H1 (cell line): Measurements from ENCODE around the gene MIER2. TPM values are rescaled to one million over a fixed set of nuclear protein-coding genes. Genes with fewer than 3 reads are reported as not detected.

Source experiments
- CTCF ChIA-PET: fragments of 300-600 bp; sonication (Branson Sonifier 250); formaldehyde crosslinking; loops from one replicate; lab custom pipeline; 2021; ENCODE audit not compliant: partially characterized antibody; lab: Charles Lee
- POLR2A ChIA-PET: fragments of 300-600 bp; sonication (Branson Sonifier 250); formaldehyde crosslinking; loops from one replicate; lab custom pipeline; 2021; ENCODE audit warnings: inconsistent platforms; ENCODE audit not compliant: partially characterized antibody; lab: Charles Lee
- DNase-seq, 2 experiments: peaks; one replicate each; pipeline versions ENCODE4 v3.0.0 to v3.0.0-alpha.2; 2010 to 2022; ENCODE audit warnings: low spot score in 2 of 2, low read depth in 1 of 2, mixed read lengths in 1 of 2
- FAIRE-seq: peaks from 2 replicates; lab custom pipeline; 2011; peaks lifted over from hg19 to GRCh38; lab: Jason Lieb, UNC
- H2AFZ ChIP-seq: 2 replicates; pipeline ENCODE4 v1.8.1; 2012; ENCODE audit warnings: low read length, inconsistent platforms
- H2AK5ac ChIP-seq: 2 replicates; pipeline ENCODE4 v1.6.1; 2013; ENCODE audit warnings: low read depth, low read length
- H2BK120ac ChIP-seq: replicated peaks from 2 replicates; pipeline ENCODE3; 2013; ENCODE audit warnings: low read depth, low read length, inconsistent platforms
- H2BK12ac ChIP-seq: 2 replicates; pipeline ENCODE4 v1.6.1; 2013; ENCODE audit warnings: low read depth, low read length
- H2BK15ac ChIP-seq: 2 replicates; pipeline ENCODE4 v1.6.1; 2013; ENCODE audit warnings: low read length
- H2BK20ac ChIP-seq: 2 replicates; pipeline ENCODE4 v1.6.1; 2013; ENCODE audit warnings: low read length
- H2BK5ac ChIP-seq: 2 replicates; pipeline ENCODE4 v1.6.1; 2013; ENCODE audit warnings: low read depth, low read length
- H3K14ac ChIP-seq: 2 replicates; pipeline ENCODE4 v1.6.1; 2013; ENCODE audit warnings: inconsistent platforms; ENCODE audit not compliant: insufficient read length
- H3K18ac ChIP-seq: 2 replicates; pipeline ENCODE4 v1.6.1; 2013; ENCODE audit warnings: low read length; ENCODE audit errors: extremely low read depth
- H3K23ac ChIP-seq: 2 replicates; pipeline ENCODE4 v1.6.1; 2013; ENCODE audit warnings: inconsistent platforms; ENCODE audit not compliant: insufficient read length
- H3K23me2 ChIP-seq: 2 replicates; pipeline ENCODE4 v1.6.1; 2013; ENCODE audit warnings: low read depth, low read length
- H3K27ac ChIP-seq: 2 replicates; pipeline ENCODE4 v1.6.1; 2011; ENCODE audit warnings: low read depth, low read length, inconsistent platforms
- H3K27me3 ChIP-seq, 4 experiments: replicated peaks in 1 of 4; 1 replicate in 1 of 4; 2 replicates in 3 of 4; pipeline versions ENCODE4 v1.6.1 to v1.8.1; 2011 to 2013; ENCODE audit warnings: low read length in 3 of 4, mild to moderate bottlenecking in 3 of 4, inconsistent platforms in 2 of 4, mixed read lengths in 2 of 4, moderate library complexity in 1 of 4; ENCODE audit not compliant: control insufficient read depth in 3 of 4, insufficient read depth in 3 of 4; ENCODE audit errors: extremely low read depth in 1 of 4
- H3K36me3 ChIP-seq, 4 experiments: 2 replicates each; pipeline versions ENCODE4 v1.6.1 to v1.8.1; 2011 to 2013; ENCODE audit warnings: mild to moderate bottlenecking in 4 of 4, low read length in 3 of 4, moderate library complexity in 2 of 4, control low read depth in 1 of 4, inconsistent platforms in 1 of 4; ENCODE audit not compliant: insufficient read depth in 4 of 4, control insufficient read depth in 2 of 4
- H3K4ac ChIP-seq: replicated peaks from 2 replicates; pipeline ENCODE3; 2013; ENCODE audit warnings: low read length, low read depth, mixed read lengths, inconsistent platforms; ENCODE audit not compliant: insufficient read length
- H3K4me1 ChIP-seq, 4 experiments: replicated peaks in 1 of 4; 1 replicate in 1 of 4; 2 replicates in 3 of 4; pipeline versions ENCODE4 v1.6.1 to v1.8.1; 2011 to 2013; ENCODE audit warnings: low read length in 3 of 4, inconsistent platforms in 2 of 4, mixed read lengths in 1 of 4; ENCODE audit not compliant: insufficient read depth in 4 of 4, control insufficient read depth in 3 of 4
- H3K4me2 ChIP-seq, 2 experiments: 2 replicates each; pipeline versions ENCODE4 v1.6.1 to v1.8.1; 2011 to 2013; ENCODE audit warnings: low read depth in 2 of 2, low read length in 2 of 2, control low read depth in 1 of 2, inconsistent platforms in 1 of 2, mild to moderate bottlenecking in 1 of 2; ENCODE audit not compliant: insufficient read depth in 1 of 2
- H3K4me3 ChIP-seq, 4 experiments: fragments of 200-600, 300-600 bp in 1 of 4; sonication (generic), shearing (Covaris generic), sonication (Bioruptor Twin) in 1 of 4; 2 replicates each; pipeline versions ENCODE4 v1.5.1 to v1.8.1; 2011 to 2016; ENCODE audit warnings: low read length in 4 of 4, low read depth in 3 of 4, control low read depth in 2 of 4, inconsistent platforms in 2 of 4, mild to moderate bottlenecking in 2 of 4, mixed read lengths in 1 of 4, moderate library complexity in 1 of 4; ENCODE audit not compliant: insufficient read depth in 2 of 4; ENCODE audit errors: extremely low read depth in 1 of 4
- H3K56ac ChIP-seq: replicated peaks from 2 replicates; pipeline ENCODE3; 2013; ENCODE audit warnings: low read depth, mild to moderate bottlenecking, mixed read lengths, low read length, inconsistent platforms; ENCODE audit not compliant: insufficient read length
- H3K79me1 ChIP-seq: 2 replicates; pipeline ENCODE4 v1.6.1; 2013; ENCODE audit warnings: low read depth, low read length, control low read depth
- H3K79me2 ChIP-seq, 2 experiments: 2 replicates each; pipeline versions ENCODE4 v1.6.1 to v1.8.1; 2012 to 2013; ENCODE audit warnings: low read length in 2 of 2, mild to moderate bottlenecking in 2 of 2, inconsistent platforms in 1 of 2; ENCODE audit not compliant: insufficient read depth in 2 of 2, control insufficient read depth in 1 of 2
- H3K9ac ChIP-seq, 4 experiments: replicated peaks in 1 of 4; 1 replicate in 1 of 4; 2 replicates in 3 of 4; pipeline versions ENCODE4 v1.6.1 to v1.8.1; 2011 to 2013; ENCODE audit warnings: low read depth in 3 of 4, low read length in 3 of 4, control low read depth in 2 of 4, mild to moderate bottlenecking in 2 of 4, moderate library complexity in 2 of 4, inconsistent platforms in 1 of 4; ENCODE audit errors: extremely low read depth in 1 of 4
- H3K9me3 ChIP-seq, 2 experiments: 2 replicates each; pipeline versions ENCODE4 v1.6.1 to v1.8.1; 2012 to 2013; ENCODE audit warnings: mild to moderate bottlenecking in 2 of 2, moderate library complexity in 2 of 2, control low read depth in 1 of 2, inconsistent platforms in 1 of 2, low read depth in 1 of 2, low read length in 1 of 2, mixed read lengths in 1 of 2; ENCODE audit not compliant: insufficient read depth in 2 of 2
- H4K20me1 ChIP-seq, 2 experiments: replicated peaks in 1 of 2; 2 replicates each; pipeline versions ENCODE3 to v1.8.1; 2011 to 2013; ENCODE audit warnings: inconsistent platforms in 2 of 2, low read length in 2 of 2, mild to moderate bottlenecking in 1 of 2; ENCODE audit not compliant: insufficient read depth in 2 of 2, control insufficient read depth in 1 of 2
- H4K5ac ChIP-seq: 2 replicates; pipeline ENCODE4 v1.6.1; 2013; ENCODE audit warnings: low read length, low read depth, mixed read lengths, inconsistent platforms; ENCODE audit not compliant: insufficient read length
- H4K8ac ChIP-seq: 2 replicates; pipeline ENCODE4 v1.8.0; 2013; ENCODE audit warnings: mild to moderate bottlenecking, moderate library complexity, low read length, inconsistent platforms; ENCODE audit not compliant: insufficient read depth; ENCODE audit errors: extremely low read depth
- H4K91ac ChIP-seq: replicated peaks from 2 replicates; pipeline ENCODE3; 2013; ENCODE audit warnings: low read length, mixed read lengths, inconsistent platforms; ENCODE audit not compliant: insufficient read length
- BACH1 ChIP-seq: IDR thresholded peaks from 2 replicates; pipeline ENCODE4 v1.6.1; 2012; ENCODE audit warnings: low read length, improper control_type of control experiment
- E2F6 ChIP-seq: IDR thresholded peaks from 2 replicates; pipeline ENCODE4 v1.6.1; 2012; ENCODE audit warnings: inconsistent platforms
- EP300 ChIP-seq, 2 experiments: IDR thresholded peaks; 1 replicate in 1 of 2; 2 replicates in 1 of 2; pipeline ENCODE4 v1.6.1; 2011 to 2012; ENCODE audit warnings: low read depth in 2 of 2, low read length in 2 of 2, mild to moderate bottlenecking in 2 of 2, borderline replicate concordance in 1 of 2, inconsistent platforms in 1 of 2, moderate library complexity in 1 of 2
- JUND ChIP-seq: IDR thresholded peaks from 2 replicates; pipeline ENCODE4 v1.6.1; 2011; ENCODE audit warnings: mild to moderate bottlenecking, improper control_type of control experiment, low read length
- KDM4A ChIP-seq: IDR thresholded peaks from one replicate; pipeline ENCODE4 v1.7.1; 2012; ENCODE audit warnings: low read depth, mild to moderate bottlenecking, moderate library complexity, low read length, inconsistent platforms; ENCODE audit not compliant: severe bottlenecking
- POLR2AphosphoS5 ChIP-seq: IDR thresholded peaks from 2 replicates; pipeline ENCODE4 v1.6.1; 2011; ENCODE audit warnings: low read depth, low read length
- WGBS, 2 experiments: shearing (Covaris generic) in 1 of 2; methylation state at CpG; one replicate each; pipeline versions ENCODE4 v1.1.6 to v1.1.7; 2013 to 2015; ENCODE audit warnings: low lambda C conversion rate in 2 of 2, mixed read lengths in 2 of 2, inconsistent platforms in 1 of 2, low coverage in 1 of 2, missing lambda C conversion rate in 1 of 2; ENCODE audit not compliant: insufficient replicate concordance in 2 of 2, insufficient coverage in 1 of 2, insufficient read length in 1 of 2; ENCODE audit errors: extremely low coverage in 1 of 2, missing lambda C conversion rate in 1 of 2; 5-methylcytosine and 5-hydroxymethylcytosine counted together
- polyA plus RNA-seq, 7 experiments: library from polyadenylated mRNA; depleted of rRNA in 3 of 7; stranded (reverse) in 5 of 7; unstranded in 2 of 7; fragments of >200 nt in 5 of 7; fragments of 200-250 nt in 2 of 7; gene quantifications; 1 replicate in 5 of 7; 2 replicates in 1 of 7; 4 replicates in 1 of 7; pipeline versions ENCODE4 v1.2.1 to v1.2.3, GENCODE V29; 2011 to 2013; ENCODE audit warnings: missing spikeins in 2 of 7, mixed read lengths in 2 of 7
- total RNA-seq: library from RNA; stranded (reverse); fragmentation: NEBNext Ultra II Directional; extraction: Animal tissue kit (Norgen Biotek cat#: 25700); gene quantifications from 2 replicates; pipeline ENCODE4 v1.2.1, GENCODE V29; 2021
- TF ChIP-seq, protein P1 (sequence below): IDR thresholded peaks from 2 replicates; pipeline ENCODE4 v1.6.1; 2011; ENCODE audit warnings: low read depth, mild to moderate bottlenecking, low read length; ENCODE audit not compliant: insufficient read depth
- TF ChIP-seq, protein P2 (sequence below): IDR thresholded peaks from 2 replicates; pipeline ENCODE4 v1.6.1; 2011; ENCODE audit warnings: low read length, improper control_type of control experiment
- TF ChIP-seq, protein P3 (sequence below): IDR thresholded peaks from 2 replicates; pipeline ENCODE4 v1.6.1; 2012; ENCODE audit warnings: inconsistent platforms

Gene MIER2
- total and polyA plus RNA-seq, 2 of the 8 experiments (the other 6 are each of a cell fraction or from before 2014, with no cell fraction given): 30.3 to 48.3 TPM

- Histone ChIP-seq H3K27me3 (peaks cover 0 to 16% (median 8%) of the 10 kb centered on the region in 4 experiments; a peak in 3 of 7 replicates), H2BK12ac (peak within 1 kb of the TSS; percentile 87), H3K18ac (peak within 1 kb of the TSS; percentile 78), H4K20me1 (no peaks in the 10 kb centered on the region), H2BK5ac (peak within 1 kb of the TSS; percentile 89), H3K4ac (no peak within 1 kb of the TSS), H3K9me3 (peaks cover 0 to 13% of the 10 kb centered on the region in 2 experiments; a peak in 1 of 4 replicates), H4K5ac (peak within 1 kb of the TSS; percentile 89), H4K8ac (peak within 1 kb of the TSS; percentile 96), H3K4me1 (peaks cover 7 to 30% (median 25%) of the 10 kb centered on the region in 4 experiments), H3K79me1 (peaks cover 3% of the 10 kb centered on the region; the same call in 1 of the 2 replicates), H2BK120ac (no peak within 1 kb of the TSS), H4K91ac (peak within 1 kb of the TSS; percentile 98), H3K36me3 (peaks cover 0 to 12% (median 2%) of the 10 kb centered on the region in 4 experiments; a peak in 4 of 8 replicates), H3K4me3 (peak within 1 kb of the TSS; percentile 36 to 70 (median 55)), H3K14ac (no peak within 1 kb of the TSS), H2AK5ac (peak within 1 kb of the TSS; percentile 93; the same call in 1 of the 2 replicates), H3K23ac (no peak within 1 kb of the TSS), H2BK15ac (no peak within 1 kb of the TSS), H3K27ac (peak within 1 kb of the TSS; percentile 91), H3K56ac (peak within 1 kb of the TSS; percentile 61), H3K23me2 (peaks cover 2% of the 10 kb centered on the region; the same call in 1 of the 2 replicates), H3K9ac (peak within 1 kb of the TSS; percentile 43 to 83 (median 65)), H2AFZ (no peak within 1 kb of the TSS), H3K79me2 (peaks cover 0 to 23% of the 10 kb centered on the region in 2 experiments; a peak in 3 of 4 replicates), H2BK20ac (peak within 1 kb of the TSS; percentile 72), H3K4me2 (peak within 1 kb of the TSS; percentile 49 to 60)
- CTCF ChIA-PET: no interaction called here
- POLR2A ChIA-PET: no interaction called here
- DNase-seq (peak in 1 of 2 experiments; percentile 77), FAIRE-seq (no peak)
- WGBS, 2 experiments: no CpG with 5 or more reads among the region's 60 CpGs
- TF ChIP-seq, protein P1, sequence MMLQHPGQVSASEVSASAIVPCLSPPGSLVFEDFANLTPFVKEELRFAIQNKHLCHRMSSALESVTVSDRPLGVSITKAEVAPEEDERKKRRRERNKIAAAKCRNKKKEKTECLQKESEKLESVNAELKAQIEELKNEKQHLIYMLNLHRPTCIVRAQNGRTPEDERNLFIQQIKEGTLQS: no peak
- TF ChIP-seq KDM4A (no peak), JUND (no peak), E2F6 (peak; percentile 57; the same call in 1 of the 2 replicates), BACH1 (no peak), EP300 (IDR thresholded peaks at IDR 0.05; ENCODE audit: borderline replicate concordance in 1 of 2, low read depth in 2 of 2, low read length in 2 of 2) (no peak), POLR2AphosphoS5 (peak; percentile 68; the same call in 1 of the 2 replicates)
- TF ChIP-seq, protein P2, sequence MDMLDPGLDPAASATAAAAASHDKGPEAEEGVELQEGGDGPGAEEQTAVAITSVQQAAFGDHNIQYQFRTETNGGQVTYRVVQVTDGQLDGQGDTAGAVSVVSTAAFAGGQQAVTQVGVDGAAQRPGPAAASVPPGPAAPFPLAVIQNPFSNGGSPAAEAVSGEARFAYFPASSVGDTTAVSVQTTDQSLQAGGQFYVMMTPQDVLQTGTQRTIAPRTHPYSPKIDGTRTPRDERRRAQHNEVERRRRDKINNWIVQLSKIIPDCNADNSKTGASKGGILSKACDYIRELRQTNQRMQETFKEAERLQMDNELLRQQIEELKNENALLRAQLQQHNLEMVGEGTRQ: peak; percentile 55
- TF ChIP-seq, protein P3, sequence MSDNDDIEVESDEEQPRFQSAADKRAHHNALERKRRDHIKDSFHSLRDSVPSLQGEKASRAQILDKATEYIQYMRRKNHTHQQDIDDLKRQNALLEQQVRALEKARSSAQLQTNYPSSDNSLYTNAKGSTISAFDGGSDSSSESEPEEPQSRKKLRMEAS: peak; percentile 73; the same call in 1 of the 2 replicates
Measured at GRCh38 chr19:291006-291521, 53.5 kb downstream of the MIER2 start, which contains the start of gene PLPP2. TSS of gene PLPP2 (minus strand) at chr19:291403. CDS start at chr19:291336, 67 bp downstream.
